ENCODE data around the gene ERCC6L2. TPM values are rescaled to one million over a fixed set of nuclear protein-coding genes. Genes with fewer than 3 reads are reported as not detected.

Gene ERCC6L2
- total RNA-seq, 3 donors from 2014 or later, result 32.4 to 69.4 (median 51.4) TPM

GRCh38 chr9:95854386-95855020 is 21.0 kb upstream of the ERCC6L2 start:
- intact Hi-C loops (cut with DNase I, micrococcal nuclease), result no loop called here
- no peak for DNase-seq
- no peaks in the 10 kb centered on the region for H3K36me3 ChIP-seq (ENCODE audit: low read depth)
- no peaks in the 10 kb centered on the region for H3K4me1 ChIP-seq (ENCODE audit: low read depth)
- no peak for TF ChIP-seq CTCF (IDR thresholded peaks at IDR 0.05)
- H3K9me3 ChIP-seq, result no peaks in the 10 kb centered on the region
- H3K4me3 ChIP-seq, result no peak overlapping the region
- ATAC-seq, result no peak

- no peak for TF ChIP-seq CTCF (IDR thresholded peaks at IDR 0.05)
- intact Hi-C loops (cut with DNase I, micrococcal nuclease), result no loop called here
Measured at GRCh38 chr9:95855961-95856360, 19.5 kb upstream of the ERCC6L2 start.

GRCh38 chr9:95857124-95857523 is 18.4 kb upstream of the ERCC6L2 start:
- intact Hi-C loops (cut with DNase I, micrococcal nuclease), result no loop called here
- no peak for ATAC-seq
- Histone ChIP-seq H3K36me3 (ENCODE audit: low read depth) (no peaks in the 10 kb centered on the region), H3K4me3 (no peak overlapping the region), H3K4me1 (ENCODE audit: low read depth) (no peaks in the 10 kb centered on the region), H3K9me3 (no peaks in the 10 kb centered on the region)
- no peak for DNase-seq
- no peak for TF ChIP-seq CTCF (IDR thresholded peaks at IDR 0.05)

More at GRCh38 chr9:95855961-95856360, 19.5 kb upstream of the ERCC6L2 start:
- Histone ChIP-seq H3K4me1 (ENCODE audit: low read depth) (no peaks in the 10 kb centered on the region), H3K9me3 (no peaks in the 10 kb centered on the region), H3K36me3 (ENCODE audit: low read depth) (no peaks in the 10 kb centered on the region), H3K4me3 (no peak overlapping the region)
- DNase-seq (no peak), ATAC-seq (no peak)

- no peak for TF ChIP-seq CTCF (IDR thresholded peaks at IDR 0.05)
Measured at GRCh38 chr9:95857896-95858295, 17.6 kb upstream of the ERCC6L2 start.

GRCh38 chr9:95862343-95862742 is 13.1 kb upstream of the ERCC6L2 start:
- intact Hi-C loops (cut with DNase I, micrococcal nuclease), result no loop called here
- TF ChIP-seq CTCF (IDR thresholded peaks at IDR 0.05), result no peak
- Histone ChIP-seq H3K36me3 (ENCODE audit: low read depth) (no peaks in the 10 kb centered on the region), H3K4me1 (ENCODE audit: low read depth) (no peaks in the 10 kb centered on the region), H3K9me3 (peaks cover 4% of the 10 kb centered on the region), H3K4me3 (no peak overlapping the region)
- ATAC-seq (no peak), DNase-seq (no peak)

More at GRCh38 chr9:95857896-95858295, 17.6 kb upstream of the ERCC6L2 start:
- intact Hi-C loops (cut with DNase I, micrococcal nuclease), result no loop called here
- ATAC-seq, result no peak
- no peaks in the 10 kb centered on the region for H3K4me1 ChIP-seq (ENCODE audit: low read depth)
- no peak overlapping the region for H3K4me3 ChIP-seq
- H3K9me3 ChIP-seq, result peaks cover 4% of the 10 kb centered on the region
- no peaks in the 10 kb centered on the region for H3K36me3 ChIP-seq (ENCODE audit: low read depth)
- DNase-seq, result no peak

All from mucosa of descending colon (tissue), 3 donors.